A673 (cell line): ENCODE data around the gene PRDM16.

Experiments
- CTCF ChIP-seq: fragments of 300-800, 200-600 bp; sonication (generic); conservative IDR thresholded peaks from 2 replicates; pipeline ENCODE4 v1.5.1; 2017; ENCODE audit warnings: low read depth, mild to moderate bottlenecking, antibody characterized with exemption, low read length, moderate library complexity, mixed read lengths
- EZH2 ChIP-seq: fragments of 200-600 bp; sonication (generic); IDR thresholded peaks from 2 replicates; pipeline ENCODE4 v1.6.1; 2017; ENCODE audit warnings: borderline replicate concordance, low read depth, mild to moderate bottlenecking, mixed read lengths, antibody characterized with exemption, low read length; ENCODE audit not compliant: poor library complexity, severe bottlenecking

GRCh38 chr1:3477241-3477995 lies 408.4 kb downstream of the PRDM16 start:
- TF ChIP-seq CTCF (no peak), EZH2 (no peak)
